T-cell (primary cell): ENCODE measurements around the gene CSN2. TPM values are rescaled to one million over a fixed set of nuclear protein-coding genes. Genes with fewer than 3 reads are reported as not detected.

Experiments
- ATAC-seq, 4 experiments: fragments of 200-7000 bp in 3 of 4; fragments of 150-1000 bp in 1 of 4; cut with Tn5 transposase; replicated peaks in 1 of 4; 1 replicate in 3 of 4; 2 replicates in 1 of 4; pipeline ENCODE4 v1.10.0; 2021; ENCODE audit warnings: moderate library complexity in 3 of 4, mild to moderate bottlenecking in 2 of 4, moderate number of reproducible peaks in 1 of 4
- CTCF ChIA-PET, 2 donors: fragments of 300-600 bp; sonication (Branson Sonifier 250); formaldehyde crosslinking; loops; one replicate each; lab custom pipeline; 2022; ENCODE audit warnings: antibody characterized with exemption in 2 of 2; lab: Charles Lee
- POLR2A ChIA-PET, 2 donors: fragments of 300-600 bp; sonication (Branson Sonifier 250); formaldehyde crosslinking; loops; one replicate each; lab custom pipeline; 2022; ENCODE audit warnings: antibody characterized with exemption in 2 of 2; lab: Charles Lee
- DNase-seq, 35 experiments: peaks; one replicate each; pipeline versions ENCODE4 v3.0.0 to v3.0.0-alpha.2; 2013 to 2023
- H3K27ac ChIP-seq: one replicate; pipeline ENCODE4 v1.5.1; 2013; ENCODE audit warnings: low read length
- H3K27me3 ChIP-seq, 2 experiments: replicated peaks in 1 of 2; 1 replicate in 1 of 2; 2 replicates in 1 of 2; pipeline versions ENCODE4 v1.6.1 to v1.7.0; 2013; ENCODE audit warnings: low read length in 1 of 2, mixed read lengths in 1 of 2; ENCODE audit not compliant: control insufficient read depth in 2 of 2, insufficient read depth in 2 of 2; ENCODE audit errors: extremely low read depth in 1 of 2
- H3K36me3 ChIP-seq, 2 donors: 1 replicate in 1 of 2; 2 replicates in 1 of 2; pipeline versions ENCODE4 v1.6.1 to v1.7.0; 2013; ENCODE audit warnings: low read length in 1 of 2; ENCODE audit not compliant: control insufficient read depth in 2 of 2, insufficient read depth in 1 of 2; ENCODE audit errors: extremely low read depth in 1 of 2
- H3K4me1 ChIP-seq, 2 experiments: 1 replicate in 1 of 2; 2 replicates in 1 of 2; pipeline versions ENCODE4 v1.6.1 to v1.7.0; 2013; ENCODE audit warnings: low read length in 2 of 2, mixed read lengths in 1 of 2; ENCODE audit not compliant: insufficient read depth in 2 of 2, control insufficient read depth in 1 of 2; ENCODE audit errors: extremely low read depth in 1 of 2
- H3K4me3 ChIP-seq, 2 donors: 1 replicate in 1 of 2; 2 replicates in 1 of 2; pipeline versions ENCODE4 v1.5.1 to v1.7.0; 2013; ENCODE audit warnings: mild to moderate bottlenecking in 2 of 2, low read length in 1 of 2, moderate library complexity in 1 of 2; ENCODE audit not compliant: control insufficient read depth in 1 of 2; ENCODE audit errors: extremely low read depth in 1 of 2
- H3K9me3 ChIP-seq: 2 replicates; pipeline ENCODE4 v1.7.0; 2013
- H3K27ac Mint-ChIP-seq, 2 donors: one replicate each; pipeline ENCODE4 v1.8.0; 2020 to 2021; ENCODE audit warnings: mild to moderate bottlenecking in 2 of 2, mixed read lengths in 2 of 2
- H3K27me3 Mint-ChIP-seq, 2 donors: one replicate each; pipeline ENCODE4 v1.8.0; 2021 to 2022; ENCODE audit warnings: mixed read lengths in 2 of 2
- H3K36me3 Mint-ChIP-seq: one replicate; pipeline ENCODE4 v1.8.0; 2021; ENCODE audit warnings: mixed read lengths
- H3K4me1 Mint-ChIP-seq, 3 donors: one replicate each; pipeline ENCODE4 v1.8.0; 2020 to 2022; ENCODE audit warnings: mixed read lengths in 3 of 3, mild to moderate bottlenecking in 1 of 3
- H3K4me3 Mint-ChIP-seq, 3 donors: one replicate each; pipeline ENCODE4 v1.8.0; 2020 to 2022; ENCODE audit warnings: mild to moderate bottlenecking in 3 of 3, mixed read lengths in 3 of 3, moderate library complexity in 3 of 3
- H3K9me3 Mint-ChIP-seq, 3 donors: one replicate each; pipeline ENCODE4 v1.8.0; 2020 to 2022; ENCODE audit warnings: mixed read lengths in 3 of 3
- WGBS: methylation state at CpG from one replicate; pipeline ENCODE4 v1.1.5; 2013; ENCODE audit warnings: missing lambda C conversion rate; ENCODE audit not compliant: insufficient coverage; 5-methylcytosine and 5-hydroxymethylcytosine counted together
- total RNA-seq, 35 experiments: library from RNA in 6 of 35; stranded (reverse) in 6 of 35; fragments of 120-200 nt in 1 of 35; gene quantifications; one replicate each; pipeline versions ENCODE4 v1.2.1 to v1.2.4 and lab custom pipeline; 2013 to 2026

The CSN2 gene
- total RNA-seq, 5 donors from 2014 or later (not counting 1 experiment from before 2014, with no cell fraction given) = not detected

DNA sequence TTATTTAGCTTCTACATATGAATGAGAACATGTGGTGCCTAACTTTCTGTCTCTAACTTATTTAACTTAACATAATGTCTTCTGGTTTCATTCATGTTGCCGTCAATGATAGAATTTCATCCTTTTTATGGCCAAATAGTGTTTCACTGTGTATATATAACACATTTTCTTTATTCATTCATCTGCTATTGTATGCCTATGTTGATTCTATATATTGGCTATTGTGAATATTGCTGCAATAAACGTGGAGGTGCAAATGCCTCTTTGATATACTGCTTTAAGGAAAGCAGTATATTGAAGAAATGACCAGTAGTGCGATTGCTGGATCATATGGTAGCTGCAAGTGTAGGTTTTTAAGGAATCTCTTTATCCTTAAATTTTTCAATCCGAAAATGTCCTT is 44.7 kb downstream of the CSN2 start:
- WGBS = no CpG with 5 or more reads among the region's 4 CpGs

GRCh38 chr4:69910016-69910782 is 55.3 kb downstream of the CSN2 start:
- Mint-ChIP-seq H3K36me3 (no peaks in the 10 kb centered on the region), H3K27me3 (peaks cover 0 to 7% of the 10 kb centered on the region in 2 donors), H3K27ac (no peak overlapping the region), H3K4me3 (no peak overlapping the region), H3K4me1 (no peaks in the 10 kb centered on the region), H3K9me3 (no peaks in the 10 kb centered on the region)
- Histone ChIP-seq H3K9me3 (no peaks in the 10 kb centered on the region), H3K4me1 (no peaks in the 10 kb centered on the region), H3K27ac (no peak overlapping the region), H3K36me3 (no peaks in the 10 kb centered on the region), H3K27me3 (peaks cover 0 to 2% of the 10 kb centered on the region in 2 experiments), H3K4me3 (no peak overlapping the region)
- ATAC-seq = no peak
- ChIA-PET CTCF (no interaction called here), POLR2A (interaction anchor here in 1 of 2 donors (0.7 kb wide), 1 partner anchor 1732 kb away, joined by 5 read pairs; no protein-coding TSS in a partner anchor)
- no peak for DNase-seq
- WGBS = 100% methylated on average over 1 of the region's 2 CpGs

More for the DNA sequence above, 44.7 kb downstream of the CSN2 start:
- ChIA-PET POLR2A (no interaction called here), CTCF (no interaction called here)
- ATAC-seq (no peak), DNase-seq (no peak)
- Mint-ChIP-seq H3K4me1 (no peaks in the 10 kb centered on the region), H3K27me3 (peaks cover 0 to 5% of the 10 kb centered on the region in 2 donors), H3K27ac (no peak overlapping the region), H3K9me3 (no peaks in the 10 kb centered on the region), H3K36me3 (no peaks in the 10 kb centered on the region), H3K4me3 (no peak overlapping the region)
- Histone ChIP-seq H3K9me3 (no peaks in the 10 kb centered on the region), H3K27ac (no peak overlapping the region), H3K36me3 (no peaks in the 10 kb centered on the region), H3K27me3 (no peaks in the 10 kb centered on the region), H3K4me3 (no peak overlapping the region), H3K4me1 (no peaks in the 10 kb centered on the region)

DNA sequence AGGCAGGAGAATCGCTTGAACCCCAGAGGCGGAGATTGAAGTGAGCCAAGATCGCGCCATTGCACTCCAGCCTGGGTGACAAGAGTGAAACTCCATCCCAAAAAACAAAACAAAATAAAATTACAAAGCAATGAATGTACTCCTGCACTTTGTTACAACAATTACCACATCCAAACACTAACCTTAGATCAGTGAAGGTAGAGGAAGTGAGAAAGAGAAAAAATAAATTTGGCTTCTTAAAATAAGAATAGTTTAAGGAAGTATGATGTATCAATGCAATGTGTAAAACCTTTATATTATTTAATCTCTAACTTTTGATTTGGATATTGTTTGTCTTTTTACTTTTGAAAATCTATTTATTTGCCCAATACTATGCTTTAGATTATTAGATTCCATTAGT is 56.3 kb downstream of the CSN2 start:
- H3K4me1 ChIP-seq = no peaks in the 10 kb centered on the region
- ChIA-PET CTCF (interaction anchor here in 1 of 2 donors (0.7 kb wide), 1 partner anchor 84 kb away, joined by 3 read pairs; no protein-coding TSS in a partner anchor), POLR2A (interaction anchor here in 1 of 2 donors (0.7 kb wide), 1 partner anchor 1733 kb away, joined by 5 read pairs; no protein-coding TSS in a partner anchor)
- H3K9me3 ChIP-seq = no peaks in the 10 kb centered on the region
- Mint-ChIP-seq H3K27me3 (peaks cover 0 to 4% of the 10 kb centered on the region in 2 donors), H3K27ac (no peak overlapping the region), H3K4me3 (no peak overlapping the region), H3K36me3 (no peaks in the 10 kb centered on the region), H3K4me1 (no peaks in the 10 kb centered on the region), H3K9me3 (no peaks in the 10 kb centered on the region)
- no peak for ATAC-seq
- peaks cover 0 to 2% of the 10 kb centered on the region in 2 experiments for H3K27me3 ChIP-seq
- H3K27ac ChIP-seq = no peak overlapping the region
- WGBS = no CpG with 5 or more reads among the region's 4 CpGs
- no peak overlapping the region for H3K4me3 ChIP-seq
- no peaks in the 10 kb centered on the region for H3K36me3 ChIP-seq
- no peak for DNase-seq

- Histone ChIP-seq H3K36me3 (no peaks in the 10 kb centered on the region), H3K9me3 (no peaks in the 10 kb centered on the region), H3K4me1 (no peaks in the 10 kb centered on the region), H3K27ac (no peak overlapping the region), H3K4me3 (no peak overlapping the region), H3K27me3 (peaks cover 0 to 2% of the 10 kb centered on the region in 2 experiments)
- WGBS = no CpG with 5 or more reads among the region's 1 CpG
- no peak overlapping the region for H3K27ac Mint-ChIP-seq
- CTCF ChIA-PET = no interaction called here
- no peaks in the 10 kb centered on the region for H3K36me3 Mint-ChIP-seq
- no peaks in the 10 kb centered on the region for H3K4me1 Mint-ChIP-seq
- ATAC-seq (no peak), DNase-seq (no peak)
- H3K9me3 Mint-ChIP-seq = no peaks in the 10 kb centered on the region
- H3K27me3 Mint-ChIP-seq = peaks cover 3 to 11% of the 10 kb centered on the region in 2 donors
- POLR2A ChIA-PET = no interaction called here
- no peak overlapping the region for H3K4me3 Mint-ChIP-seq
Measured at GRCh38 chr4:69907151-69907550, 58.4 kb downstream of the CSN2 start.

Other genes with a start within 250 kb of the CSN2 start
- gene SULT1B1, start 205.1 kb downstream of the CSN2 start, total RNA-seq = 10 to 100 TPM in 2 of 5 donors, 1 to 10 TPM in 3; 8.0 to 22.6 (median 10.0) TPM
- not detected for gene SULT1E1, start 105.6 kb downstream of the CSN2 start, total RNA-seq
- not detected for gene CSN1S1, start 34.7 kb downstream of the CSN2 start, total RNA-seq
- not detected for gene STATH, start 30.2 kb upstream of the CSN2 start, total RNA-seq
- not detected for gene HTN3, start 62.7 kb upstream of the CSN2 start, total RNA-seq
- not detected for gene HTN1, start 84.7 kb upstream of the CSN2 start, total RNA-seq
- gene PRR27, start 188.5 kb upstream of the CSN2 start, total RNA-seq = not detected
- not detected for gene ODAM, start 230.0 kb upstream of the CSN2 start, total RNA-seq